ENCODE data around the gene CLSTN2. TPM values are rescaled to one million over a fixed set of nuclear protein-coding genes. Genes with fewer than 3 reads are reported as not detected.

CLSTN2 gene
- total RNA-seq, 1 experiment from 2014 or later: 0.02 TPM

GRCh38 chr3:140344601-140345205 lies 409.7 kb downstream of the CLSTN2 start (continued):
- TF ChIP-seq MAX (IDR thresholded peaks at IDR 0.05): no peak
- TF ChIP-seq EZH2 (IDR thresholded peaks at IDR 0.05): no peak
- no peak for TF ChIP-seq REST (IDR thresholded peaks at IDR 0.05; ENCODE audit: low read depth)
- no peak for TF ChIP-seq ELF1 (IDR thresholded peaks at IDR 0.05; ENCODE audit: borderline replicate concordance, low read depth)

- ChIA-PET CTCF (no interaction called here), RAD21 (ENCODE audit: low non-redundant PET in 1 of 2, low total read pairs in 2 of 2, uncharacterized antibody in 2 of 2, unreplicated experiment in 2 of 2) (no interaction called here)
Observed at GRCh38 chr3:140347151-140347550, 412.2 kb downstream of the CLSTN2 start.

More at GRCh38 chr3:140347151-140347550, 412.2 kb downstream of the CLSTN2 start:
- ATAC-seq (no peak), DNase-seq (ENCODE audit: low read depth, low spot score) (no peak)
- no peaks in the 10 kb centered on the region for H3K79me2 ChIP-seq (ENCODE audit: insufficient read depth, low read length)
- no peaks in the 10 kb centered on the region for H3K9me2 ChIP-seq (ENCODE audit: insufficient read depth)
- no peaks in the 10 kb centered on the region for H3K36me3 ChIP-seq (ENCODE audit: control insufficient read depth in 1 of 2, insufficient read depth in 2 of 2, low read length in 2 of 2)
- no peaks in the 10 kb centered on the region for H3K4me1 ChIP-seq (ENCODE audit: control insufficient read depth in 1 of 2, insufficient read depth in 2 of 2, low read length in 2 of 2)
- H3K4me3 ChIP-seq (replicated peaks in 1 of 2; ENCODE audit: low read depth in 1 of 2, low read length in 2 of 2): no peak overlapping the region
- no peak for TF ChIP-seq YY1 (IDR thresholded peaks at IDR 0.05; ENCODE audit: extremely low read depth, insufficient replicate concordance, low read depth, low read length)
- peaks cover 36% of the 10 kb centered on the region; the same call in 1 of the 2 replicates for H3K27me3 ChIP-seq (ENCODE audit: insufficient read depth, low read length)
- intact Hi-C loops (cut with micrococcal nuclease): no loop called here
- H3K9ac ChIP-seq (ENCODE audit: low read length): no peak overlapping the region
- no peak overlapping the region for H3K4me2 ChIP-seq (ENCODE audit: low read length)
- H2AFZ ChIP-seq (ENCODE audit: low read depth, low read length, poor library complexity, severe bottlenecking): no peak overlapping the region
- no peaks in the 10 kb centered on the region for H3K9me3 ChIP-seq (ENCODE audit: control insufficient read depth in 1 of 2, insufficient read depth in 1 of 2, low read depth in 1 of 2, low read length in 2 of 2)
- POLR2A ChIA-PET: no interaction called here
- H4K20me1 ChIP-seq (ENCODE audit: insufficient read depth): no peaks in the 10 kb centered on the region
- BruUV-seq (replicated peaks): no TSS peak
- no peak overlapping the region for H3K27ac ChIP-seq (ENCODE audit: low read depth, low read length)

Data from HCT116 (cell line).